Erythroblast (primary cell): ENCODE measurements around the gene ATF5.

ENCODE experiments used
- GATA1 ChIP-seq: IDR thresholded peaks from 2 replicates; pipeline ENCODE4 v1.6.1; 2011; ENCODE audit warnings: low read depth, mild to moderate bottlenecking, control low read depth, low read length, moderate library complexity
- POLR2A ChIP-seq: IDR thresholded peaks from 2 replicates; pipeline ENCODE4 v1.6.1; 2011; ENCODE audit warnings: mild to moderate bottlenecking, low read length

GRCh38 chr19:49978324-49978723, 49.3 kb downstream of the ATF5 start:
- TF ChIP-seq POLR2A (no peak), GATA1 (no peak)
